GM12878 (cell line): ENCODE data around the gene TMIGD3. TPM values are rescaled to one million over a fixed set of nuclear protein-coding genes. Genes with fewer than 3 reads are reported as not detected.

Source experiments
- CBFB ChIP-seq: IDR thresholded peaks from 2 replicates; pipeline ENCODE4 v1.6.1; 2016; ENCODE audit warnings: antibody characterized with exemption, low read depth
- CREM ChIP-seq: IDR thresholded peaks from 2 replicates; pipeline ENCODE4 v1.6.1; 2014; ENCODE audit warnings: antibody characterized with exemption, low read depth
- ESRRA ChIP-seq: IDR thresholded peaks from 2 replicates; pipeline ENCODE4 v1.6.1; 2012; ENCODE audit warnings: mild to moderate bottlenecking, low read length, improper control_type of control experiment
- ETV6 ChIP-seq, 2 experiments: fragments of 450-650 bp in 1 of 2; IDR thresholded peaks in 1 of 2; conservative IDR thresholded peaks in 1 of 2; 2 replicates each; pipeline ENCODE4 v1.6.1; 2014; ENCODE audit warnings: antibody characterized with exemption in 1 of 2, borderline replicate concordance in 1 of 2, low read depth in 1 of 2, mild to moderate bottlenecking in 1 of 2, moderate library complexity in 1 of 2
- IKZF2 ChIP-seq, 2 experiments: fragments of 450-650 bp; IDR thresholded peaks; 2 replicates each; pipeline ENCODE4 v1.6.1; 2017; ENCODE audit warnings: mild to moderate bottlenecking in 2 of 2, moderate library complexity in 2 of 2
- MEF2A ChIP-seq: IDR thresholded peaks from 2 replicates; pipeline ENCODE4 v1.6.1; 2011; ENCODE audit warnings: low read depth, mild to moderate bottlenecking, low read length, moderate library complexity; ENCODE audit not compliant: insufficient read depth
- MTA2 ChIP-seq: fragments of 450-650 bp; IDR thresholded peaks from 2 replicates; pipeline ENCODE4 v1.6.1; 2016; ENCODE audit warnings: low read depth, mild to moderate bottlenecking, moderate library complexity
- MYB ChIP-seq: fragments of 150-350 bp; IDR thresholded peaks from 2 replicates; pipeline ENCODE4 v1.6.1; 2014; ENCODE audit warnings: mild to moderate bottlenecking, low read depth, low read length, borderline replicate concordance
- NFIC ChIP-seq: IDR thresholded peaks from 2 replicates; pipeline ENCODE4 v1.6.1; 2012; ENCODE audit warnings: low read depth, mild to moderate bottlenecking, inconsistent platforms, low read length, moderate library complexity
- NFXL1 ChIP-seq: fragments of 450-650 bp; IDR thresholded peaks from 2 replicates; pipeline ENCODE4 v1.6.1; 2017; ENCODE audit warnings: antibody characterized with exemption, mild to moderate bottlenecking, borderline replicate concordance
- RELA ChIP-seq: fragments of 450-650 bp; IDR thresholded peaks from 2 replicates; pipeline ENCODE4 v1.8.0; 2014; ENCODE audit warnings: borderline replicate concordance; ENCODE audit not compliant: partially characterized antibody
- RUNX3 ChIP-seq: IDR thresholded peaks from 2 replicates; pipeline ENCODE4 v1.6.1; 2012; ENCODE audit warnings: low read length, inconsistent platforms
- SIX5 ChIP-seq: IDR thresholded peaks from 2 replicates; pipeline ENCODE4 v1.6.1; 2011; ENCODE audit warnings: mild to moderate bottlenecking, low read depth, low read length, moderate library complexity; ENCODE audit not compliant: severe bottlenecking
- SREBF1 ChIP-seq: IDR thresholded peaks from 2 replicates; pipeline ENCODE4 v1.6.1; 2012; ENCODE audit warnings: mild to moderate bottlenecking, low read length
- SRF ChIP-seq, 2 experiments: IDR thresholded peaks; 2 replicates each; pipeline ENCODE4 v1.6.1; 2011; ENCODE audit warnings: low read depth in 2 of 2, low read length in 2 of 2, mild to moderate bottlenecking in 1 of 2, moderate library complexity in 1 of 2
- ZNF217 ChIP-seq: fragments of 450-650 bp; IDR thresholded peaks from 2 replicates; pipeline ENCODE4 v1.6.1; 2017; ENCODE audit warnings: antibody characterized with exemption, mild to moderate bottlenecking
- polyA plus RNA-seq, 11 experiments: library from polyadenylated mRNA; depleted of rRNA in 4 of 11; unstranded in 6 of 11; stranded (reverse) in 5 of 11; fragments of >200 nt; fragmentation: Nextera tagmentation in 4 of 11; fragmentation: Illumina TruSeq in 1 of 11; extraction: Ambion mirVana in 4 of 11; extraction: Trizol in 1 of 11; gene quantifications; 1 replicate in 1 of 11; 2 replicates in 10 of 11; pipeline versions ENCODE4 v1.2.1 to v1.2.3, GENCODE V29; 2011 to 2016; ENCODE audit warnings: inconsistent platforms in 2 of 11, missing spikeins in 2 of 11, low read depth in 1 of 11
- total RNA-seq, 4 experiments: library from RNA; depleted of rRNA in 3 of 4; stranded (reverse); fragments of >200 nt in 3 of 4; fragmentation: Illumina TruSeq in 1 of 4; extraction: Trizol in 1 of 4; gene quantifications; 2 replicates each; pipeline versions ENCODE4 v1.2.1 to v1.2.3, GENCODE V29; 2013 to 2021
- TF ChIP-seq, protein P1 (sequence below): fragments of 450-650 bp; IDR thresholded peaks from 2 replicates; pipeline ENCODE4 v1.6.1; 2016; ENCODE audit warnings: mild to moderate bottlenecking, moderate library complexity, borderline replicate concordance
- TF ChIP-seq, protein P2 (sequence below): fragments of 450-650 bp; IDR thresholded peaks from 2 replicates; pipeline ENCODE4 v1.6.1; 2016; ENCODE audit warnings: mild to moderate bottlenecking
- TF ChIP-seq, protein P3 (sequence below): IDR thresholded peaks from 2 replicates; pipeline ENCODE4 v1.6.1; 2011; ENCODE audit warnings: borderline replicate concordance, low read depth, mild to moderate bottlenecking, moderate library complexity, mixed read lengths, low read length; ENCODE audit not compliant: insufficient read depth; ENCODE audit errors: extremely low read length
- TF ChIP-seq, protein P4 (sequence below): fragments of 450-650 bp; conservative IDR thresholded peaks from 2 replicates; pipeline ENCODE4 v1.6.1; 2017; ENCODE audit warnings: mild to moderate bottlenecking, moderate library complexity
- TF ChIP-seq, protein P5 (sequence below): IDR thresholded peaks from 2 replicates; pipeline ENCODE4 v1.6.1; 2011; ENCODE audit warnings: mild to moderate bottlenecking, low read depth, low read length, moderate library complexity; ENCODE audit not compliant: insufficient replicate concordance

Gene TMIGD3
- total and polyA plus RNA-seq, 10 of the 15 experiments (the other 5 are each of a cell fraction or from before 2014, with no cell fraction given) = 0.17 TPM; not detected in 9

DNA sequence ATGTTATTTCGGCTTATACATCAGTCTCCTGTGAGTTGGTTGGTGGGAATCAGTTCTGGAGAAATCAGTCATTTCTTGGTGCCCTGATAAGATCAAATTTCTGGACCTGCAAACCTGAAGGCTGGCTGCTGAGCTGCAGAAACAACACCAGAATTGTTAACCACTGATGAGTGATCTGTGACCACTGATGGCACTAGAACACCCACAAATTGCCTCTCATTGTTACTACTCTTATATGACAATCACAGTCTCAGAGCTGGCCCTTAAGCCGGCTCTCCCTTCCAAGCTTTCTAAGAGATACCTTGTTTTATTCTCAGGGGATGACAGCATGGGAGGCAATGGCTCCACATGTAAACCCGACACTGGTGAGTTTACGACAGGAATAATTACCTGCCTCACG lies 27.7 kb downstream of the TMIGD3 start (continued):
- TF ChIP-seq, protein P1, sequence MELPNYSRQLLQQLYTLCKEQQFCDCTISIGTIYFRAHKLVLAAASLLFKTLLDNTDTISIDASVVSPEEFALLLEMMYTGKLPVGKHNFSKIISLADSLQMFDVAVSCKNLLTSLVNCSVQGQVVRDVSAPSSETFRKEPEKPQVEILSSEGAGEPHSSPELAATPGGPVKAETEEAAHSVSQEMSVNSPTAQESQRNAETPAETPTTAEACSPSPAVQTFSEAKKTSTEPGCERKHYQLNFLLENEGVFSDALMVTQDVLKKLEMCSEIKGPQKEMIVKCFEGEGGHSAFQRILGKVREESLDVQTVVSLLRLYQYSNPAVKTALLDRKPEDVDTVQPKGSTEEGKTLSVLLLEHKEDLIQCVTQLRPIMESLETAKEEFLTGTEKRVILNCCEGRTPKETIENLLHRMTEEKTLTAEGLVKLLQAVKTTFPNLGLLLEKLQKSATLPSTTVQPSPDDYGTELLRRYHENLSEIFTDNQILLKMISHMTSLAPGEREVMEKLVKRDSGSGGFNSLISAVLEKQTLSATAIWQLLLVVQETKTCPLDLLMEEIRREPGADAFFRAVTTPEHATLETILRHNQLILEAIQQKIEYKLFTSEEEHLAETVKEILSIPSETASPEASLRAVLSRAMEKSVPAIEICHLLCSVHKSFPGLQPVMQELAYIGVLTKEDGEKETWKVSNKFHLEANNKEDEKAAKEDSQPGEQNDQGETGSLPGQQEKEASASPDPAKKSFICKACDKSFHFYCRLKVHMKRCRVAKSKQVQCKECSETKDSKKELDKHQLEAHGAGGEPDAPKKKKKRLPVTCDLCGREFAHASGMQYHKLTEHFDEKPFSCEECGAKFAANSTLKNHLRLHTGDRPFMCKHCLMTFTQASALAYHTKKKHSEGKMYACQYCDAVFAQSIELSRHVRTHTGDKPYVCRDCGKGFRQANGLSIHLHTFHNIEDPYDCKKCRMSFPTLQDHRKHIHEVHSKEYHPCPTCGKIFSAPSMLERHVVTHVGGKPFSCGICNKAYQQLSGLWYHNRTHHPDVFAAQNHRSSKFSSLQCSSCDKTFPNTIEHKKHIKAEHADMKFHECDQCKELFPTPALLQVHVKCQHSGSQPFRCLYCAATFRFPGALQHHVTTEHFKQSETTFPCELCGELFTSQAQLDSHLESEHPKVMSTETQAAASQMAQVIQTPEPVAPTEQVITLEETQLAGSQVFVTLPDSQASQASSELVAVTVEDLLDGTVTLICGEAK = no peak
- no peak for TF ChIP-seq SIX5
- TF ChIP-seq SRF (IDR thresholded peaks at IDR 0.05; ENCODE audit: low read depth in 2 of 2, low read length in 2 of 2) = no peak
- no peak for TF ChIP-seq CREM
- TF ChIP-seq CBFB = peak; percentile 54; the same call in 1 of the 2 replicates
- TF ChIP-seq MYB = no peak
- TF ChIP-seq NFXL1 = no peak
- TF ChIP-seq, protein P2, sequence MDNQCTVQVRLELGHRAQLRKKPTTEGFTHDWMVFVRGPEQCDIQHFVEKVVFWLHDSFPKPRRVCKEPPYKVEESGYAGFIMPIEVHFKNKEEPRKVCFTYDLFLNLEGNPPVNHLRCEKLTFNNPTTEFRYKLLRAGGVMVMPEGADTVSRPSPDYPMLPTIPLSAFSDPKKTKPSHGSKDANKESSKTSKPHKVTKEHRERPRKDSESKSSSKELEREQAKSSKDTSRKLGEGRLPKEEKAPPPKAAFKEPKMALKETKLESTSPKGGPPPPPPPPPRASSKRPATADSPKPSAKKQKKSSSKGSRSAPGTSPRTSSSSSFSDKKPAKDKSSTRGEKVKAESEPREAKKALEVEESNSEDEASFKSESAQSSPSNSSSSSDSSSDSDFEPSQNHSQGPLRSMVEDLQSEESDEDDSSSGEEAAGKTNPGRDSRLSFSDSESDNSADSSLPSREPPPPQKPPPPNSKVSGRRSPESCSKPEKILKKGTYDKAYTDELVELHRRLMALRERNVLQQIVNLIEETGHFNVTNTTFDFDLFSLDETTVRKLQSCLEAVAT = no peak
- TF ChIP-seq ETV6 (conservative IDR thresholded peaks at IDR 0.05 in 1 of 2, IDR thresholded peaks at IDR 0.05 in 1 of 2; ENCODE audit: borderline replicate concordance in 1 of 2, low read depth in 1 of 2) = no peak
- TF ChIP-seq RELA = no peak
- TF ChIP-seq, protein P3, sequence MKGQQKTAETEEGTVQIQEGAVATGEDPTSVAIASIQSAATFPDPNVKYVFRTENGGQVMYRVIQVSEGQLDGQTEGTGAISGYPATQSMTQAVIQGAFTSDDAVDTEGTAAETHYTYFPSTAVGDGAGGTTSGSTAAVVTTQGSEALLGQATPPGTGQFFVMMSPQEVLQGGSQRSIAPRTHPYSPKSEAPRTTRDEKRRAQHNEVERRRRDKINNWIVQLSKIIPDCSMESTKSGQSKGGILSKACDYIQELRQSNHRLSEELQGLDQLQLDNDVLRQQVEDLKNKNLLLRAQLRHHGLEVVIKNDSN = no peak
- peak; percentile 93 for TF ChIP-seq RUNX3
- peak; percentile 50; the same call in 1 of the 2 replicates for TF ChIP-seq NFIC
- no peak for TF ChIP-seq SREBF1
- TF ChIP-seq, protein P4, sequence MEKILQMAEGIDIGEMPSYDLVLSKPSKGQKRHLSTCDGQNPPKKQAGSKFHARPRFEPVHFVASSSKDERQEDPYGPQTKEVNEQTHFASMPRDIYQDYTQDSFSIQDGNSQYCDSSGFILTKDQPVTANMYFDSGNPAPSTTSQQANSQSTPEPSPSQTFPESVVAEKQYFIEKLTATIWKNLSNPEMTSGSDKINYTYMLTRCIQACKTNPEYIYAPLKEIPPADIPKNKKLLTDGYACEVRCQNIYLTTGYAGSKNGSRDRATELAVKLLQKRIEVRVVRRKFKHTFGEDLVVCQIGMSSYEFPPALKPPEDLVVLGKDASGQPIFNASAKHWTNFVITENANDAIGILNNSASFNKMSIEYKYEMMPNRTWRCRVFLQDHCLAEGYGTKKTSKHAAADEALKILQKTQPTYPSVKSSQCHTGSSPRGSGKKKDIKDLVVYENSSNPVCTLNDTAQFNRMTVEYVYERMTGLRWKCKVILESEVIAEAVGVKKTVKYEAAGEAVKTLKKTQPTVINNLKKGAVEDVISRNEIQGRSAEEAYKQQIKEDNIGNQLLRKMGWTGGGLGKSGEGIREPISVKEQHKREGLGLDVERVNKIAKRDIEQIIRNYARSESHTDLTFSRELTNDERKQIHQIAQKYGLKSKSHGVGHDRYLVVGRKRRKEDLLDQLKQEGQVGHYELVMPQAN = no peak
- peak; percentile 54; the same call in 1 of the 2 replicates for TF ChIP-seq MTA2
- TF ChIP-seq, protein P5, sequence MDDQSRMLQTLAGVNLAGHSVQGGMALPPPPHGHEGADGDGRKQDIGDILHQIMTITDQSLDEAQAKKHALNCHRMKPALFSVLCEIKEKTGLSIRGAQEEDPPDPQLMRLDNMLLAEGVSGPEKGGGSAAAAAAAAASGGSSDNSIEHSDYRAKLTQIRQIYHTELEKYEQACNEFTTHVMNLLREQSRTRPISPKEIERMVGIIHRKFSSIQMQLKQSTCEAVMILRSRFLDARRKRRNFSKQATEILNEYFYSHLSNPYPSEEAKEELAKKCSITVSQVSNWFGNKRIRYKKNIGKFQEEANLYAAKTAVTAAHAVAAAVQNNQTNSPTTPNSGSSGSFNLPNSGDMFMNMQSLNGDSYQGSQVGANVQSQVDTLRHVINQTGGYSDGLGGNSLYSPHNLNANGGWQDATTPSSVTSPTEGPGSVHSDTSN = no peak
- TF ChIP-seq ZNF217 = no peak
- no peak for TF ChIP-seq MEF2A
- TF ChIP-seq ESRRA = no peak
- TF ChIP-seq IKZF2 (IDR thresholded peaks at IDR 0.05) = peak in 1 of 2 experiments; percentile 12; a peak in 2 of 4 replicates
